AG20443 (cell line): Measurements from ENCODE around the gene SAMD7.
A peak's percentile ranks its signal among the peaks of the same experiment; 100 is the strongest.

Experiments
- DNase-seq: peaks from one replicate; pipeline ENCODE4 v3.0.0; 2012; ENCODE audit warnings: low spot score, mixed read lengths

The SAMD7 gene, protein sequence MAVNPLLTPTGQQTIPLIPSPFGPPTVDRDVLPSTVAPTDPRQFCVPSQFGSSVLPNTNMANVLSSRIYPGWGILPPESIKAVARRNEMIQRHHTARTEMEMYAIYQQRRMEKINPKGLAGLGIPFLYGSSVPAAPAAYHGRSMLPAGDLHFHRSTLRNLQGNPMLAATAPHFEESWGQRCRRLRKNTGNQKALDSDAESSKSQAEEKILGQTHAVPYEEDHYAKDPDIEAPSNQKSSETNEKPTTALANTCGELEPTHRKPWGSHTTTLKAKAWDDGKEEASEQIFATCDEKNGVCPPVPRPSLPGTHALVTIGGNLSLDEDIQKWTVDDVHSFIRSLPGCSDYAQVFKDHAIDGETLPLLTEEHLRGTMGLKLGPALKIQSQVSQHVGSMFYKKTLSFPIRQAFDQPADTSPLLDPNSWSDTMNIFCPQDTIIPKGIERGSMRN

DNA sequence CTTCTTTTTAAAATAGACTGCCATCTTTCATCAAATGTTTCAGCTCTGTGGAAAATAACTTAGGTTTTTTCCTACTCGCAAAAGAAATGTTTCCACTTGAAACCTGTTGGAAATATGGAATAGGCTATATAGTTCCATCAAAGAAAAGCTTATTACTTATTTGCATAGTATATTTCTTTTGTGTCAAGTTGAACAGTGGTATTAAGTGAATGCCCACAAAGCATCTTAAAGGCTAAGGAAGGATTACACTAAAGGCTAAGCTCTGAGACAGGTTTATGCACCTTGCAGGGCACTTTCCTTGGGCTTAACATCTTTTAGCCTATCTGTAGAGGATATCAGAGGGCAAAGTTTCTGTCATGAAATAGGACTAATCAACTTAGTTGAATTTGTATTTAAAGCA is at the start of gene SAMD7:
Gene SAMD7, plus strand, starts transcription at position 301 of the 400 bp plus-strand sequence. CDS start 7,927 bp downstream, outside the sequence.
- DNase-seq, result no peak

DNA sequence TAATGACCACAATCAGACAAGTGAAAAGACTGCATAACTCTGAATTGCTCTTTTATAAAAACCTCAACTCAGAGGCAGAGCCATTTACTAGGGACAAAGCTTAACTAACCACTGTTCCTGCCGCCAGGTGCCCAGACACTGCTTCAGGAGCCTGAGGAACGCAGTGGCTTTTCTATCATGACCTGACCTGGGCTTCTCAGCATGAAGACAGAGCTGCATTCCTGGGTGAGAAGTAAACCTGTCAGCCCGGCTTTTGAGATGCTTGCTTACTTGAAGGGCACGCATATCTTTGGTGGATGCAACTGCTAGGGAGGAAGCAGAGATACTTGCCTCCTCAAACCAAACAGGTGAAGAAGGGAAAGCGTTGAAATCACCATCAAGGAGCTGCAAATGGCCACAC is 49.5 kb upstream of the SAMD7 start:
- no peak for DNase-seq

DNA sequence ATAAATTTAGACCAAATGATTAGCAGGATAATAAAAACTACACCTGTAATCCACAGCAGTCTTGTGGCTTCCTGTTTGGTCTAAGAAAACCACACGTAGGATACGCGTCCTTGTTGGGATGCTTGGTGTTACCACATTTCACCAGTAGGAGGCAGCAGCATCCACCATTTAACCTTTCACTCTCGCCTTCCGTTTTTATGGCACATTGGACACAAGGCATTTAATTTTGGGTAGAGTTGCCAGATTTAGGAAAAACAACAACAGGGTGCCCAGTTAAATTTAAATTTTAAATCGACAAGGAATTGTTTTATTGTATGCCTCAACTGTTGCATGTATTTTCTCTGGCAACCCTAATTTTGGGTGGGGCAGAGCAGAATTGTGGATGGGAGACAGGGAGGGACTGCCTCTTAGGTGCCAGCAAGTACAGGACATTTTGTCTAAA is 47.9 kb upstream of the SAMD7 start:
- DNase-seq, result peak; percentile 71

DNA sequence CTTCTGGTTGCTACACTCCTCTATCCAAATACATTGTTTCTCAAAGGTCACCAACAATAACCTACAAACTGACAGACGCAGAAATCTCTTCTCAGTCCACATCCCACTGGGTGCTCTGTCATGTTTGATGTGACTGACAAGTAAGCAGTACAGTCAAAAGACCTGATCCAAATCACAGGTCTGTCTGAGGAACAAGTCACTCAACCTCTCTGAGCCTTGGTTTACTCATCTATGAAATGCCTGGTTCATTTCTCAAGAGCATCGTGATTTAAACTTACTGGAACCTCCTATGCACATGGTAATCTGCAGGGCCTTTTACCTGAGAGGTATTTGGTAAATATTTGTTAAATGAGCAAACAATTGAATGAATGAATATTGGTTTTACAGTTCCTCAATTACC is 47.1 kb upstream of the SAMD7 start:
- no peak for DNase-seq

DNA sequence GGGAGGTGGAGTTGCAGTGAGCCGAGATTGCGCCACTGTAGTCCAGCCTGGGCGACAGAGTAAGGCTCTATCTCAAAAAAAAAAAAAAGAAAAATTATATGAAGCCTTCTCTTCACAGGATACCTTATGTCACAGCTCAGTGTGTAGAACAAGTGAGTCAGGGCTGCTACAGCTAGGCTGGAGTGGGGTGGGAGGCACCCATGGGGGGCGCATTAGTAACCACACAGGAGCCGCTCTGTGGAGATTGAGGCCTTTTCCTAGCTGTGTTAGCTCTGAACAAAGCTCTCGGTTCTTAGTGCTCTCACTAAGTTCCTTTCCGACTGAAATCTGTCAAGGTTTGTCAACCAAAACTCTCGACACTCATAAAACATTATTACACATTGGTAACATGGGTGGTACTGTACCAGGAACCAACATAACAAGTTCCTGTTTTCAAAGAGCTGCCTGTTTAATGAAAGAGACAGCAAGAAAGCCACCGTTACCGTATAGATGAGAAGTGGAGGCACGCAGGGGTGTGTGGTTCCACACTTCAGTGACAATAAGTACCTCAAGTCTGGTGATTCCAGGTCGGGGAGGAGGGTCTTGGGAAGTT is 46.1 kb upstream of the SAMD7 start:
- no peak for DNase-seq

DNA sequence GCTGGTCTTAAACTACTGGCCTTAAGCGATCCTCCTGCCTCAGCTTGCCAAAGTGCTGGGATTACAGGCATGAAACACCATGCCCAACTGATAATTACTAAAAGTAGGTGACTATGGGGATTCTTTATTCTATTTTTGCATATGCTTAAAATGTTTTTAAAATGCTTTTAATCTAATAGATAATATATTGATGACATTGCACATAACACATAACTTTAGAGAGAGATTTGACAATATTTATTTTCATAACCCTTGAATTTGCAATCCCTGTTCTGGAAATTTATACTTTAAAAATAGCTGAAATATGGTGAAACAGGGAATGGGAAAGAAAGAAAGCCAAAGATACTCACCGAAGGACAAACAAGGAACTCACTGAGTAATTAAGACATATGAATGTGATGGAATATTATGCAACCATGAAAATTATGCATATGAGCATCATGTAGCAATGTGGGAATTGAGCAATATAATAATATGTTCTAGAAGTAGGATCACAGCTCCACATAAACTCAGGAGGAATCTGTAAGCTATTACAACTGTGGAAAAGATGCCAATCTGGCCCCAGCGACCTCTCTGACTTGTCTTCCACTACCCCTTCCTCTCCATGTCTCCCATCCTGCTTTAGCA is 43.7 kb upstream of the SAMD7 start:
- DNase-seq, result no peak

DNA sequence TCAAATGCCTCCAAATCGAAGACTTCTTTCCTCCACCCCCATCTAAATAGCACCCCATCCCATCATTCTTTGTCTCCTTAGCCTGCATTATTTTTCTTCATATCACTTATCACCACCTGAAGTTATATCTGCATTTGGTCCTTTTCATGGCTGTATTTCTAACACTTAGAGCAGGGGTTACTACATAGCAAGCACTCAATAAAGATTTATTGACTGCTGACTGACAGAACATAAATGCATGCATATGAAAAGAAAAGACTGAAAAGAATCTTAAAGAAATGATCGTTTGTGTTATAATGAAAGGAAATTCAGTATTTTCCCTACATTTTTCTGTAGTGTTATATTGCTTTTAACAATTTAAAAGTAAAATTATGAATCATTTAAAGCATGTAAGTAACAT is 43.0 kb upstream of the SAMD7 start:
- no peak for DNase-seq

DNA sequence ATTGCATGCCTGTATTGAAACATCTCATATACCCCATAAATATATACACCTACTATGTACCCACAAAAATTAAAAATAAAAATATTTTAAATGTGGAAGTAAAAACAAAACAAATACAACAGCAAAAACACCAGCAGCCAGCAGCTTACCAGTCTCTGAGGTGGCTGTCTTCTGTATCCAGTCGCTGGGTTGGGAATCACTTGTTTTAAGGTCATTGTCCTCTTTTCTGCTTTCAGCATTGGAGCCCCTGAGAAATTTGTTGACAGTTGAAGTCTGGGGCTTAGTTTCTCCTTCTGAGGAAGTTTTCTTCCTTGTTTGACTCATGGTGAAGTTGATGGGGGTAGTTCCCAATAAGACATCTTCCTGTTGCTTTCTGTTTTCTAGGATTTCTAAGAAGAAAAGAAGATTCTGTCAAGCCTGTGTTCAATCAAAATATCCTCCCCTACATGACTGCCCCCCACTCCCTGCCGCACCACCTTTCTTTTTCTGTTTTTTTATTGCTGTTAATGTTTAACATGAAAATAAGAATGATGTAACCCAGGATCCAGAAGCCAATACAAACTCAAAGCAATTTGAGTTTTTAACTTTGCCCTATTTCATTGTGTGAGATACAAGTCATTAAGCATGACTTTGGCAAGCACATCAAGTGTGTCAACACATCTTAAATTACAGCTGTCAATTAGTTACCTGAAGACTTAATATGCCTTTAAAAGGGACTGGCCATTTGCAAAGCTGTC is 41.7 kb upstream of the SAMD7 start, which contains the start of gene LRRC31:
Gene LRRC31, minus strand, starts transcription at position 452 of the 737 bp plus-strand sequence. Its CDS starts 128 bp downstream, at position 324.
- no peak for DNase-seq

DNA sequence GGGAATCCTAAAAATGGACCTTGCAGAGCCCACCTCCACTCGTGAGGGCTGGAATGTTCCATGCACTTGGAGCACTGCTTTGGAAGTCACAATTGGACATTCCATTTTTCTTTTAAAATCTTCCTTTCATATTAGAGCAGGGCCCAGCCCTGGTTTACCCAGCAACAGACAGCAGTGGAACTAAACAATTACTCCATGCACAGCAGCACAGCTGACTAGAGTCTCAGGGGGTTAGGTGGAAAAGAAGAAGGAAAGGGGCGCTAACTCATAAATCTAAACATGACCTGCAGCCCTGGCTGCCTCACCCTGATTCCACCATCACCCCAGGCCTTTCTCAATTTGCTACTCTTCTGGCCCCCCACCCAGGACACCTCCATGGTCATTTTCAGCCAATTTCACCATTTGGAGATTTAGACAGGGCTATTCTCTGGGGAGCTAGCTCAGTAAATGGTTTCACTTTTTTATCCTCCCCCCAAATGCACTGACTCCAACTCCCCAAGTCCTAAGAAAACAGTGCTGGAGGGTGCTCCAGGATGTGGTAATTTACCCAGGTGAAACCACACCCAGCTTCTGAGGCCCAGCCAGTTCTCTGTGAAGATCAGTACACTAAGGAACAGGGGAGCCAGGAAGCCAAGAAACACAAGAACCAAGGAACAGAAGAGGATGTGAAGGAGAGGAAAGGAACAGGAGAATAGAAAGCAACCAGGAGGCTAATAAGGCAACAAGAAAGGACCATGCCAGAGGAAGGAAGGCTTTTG is 40.1 kb upstream of the SAMD7 start:
- DNase-seq, result no peak

DNA sequence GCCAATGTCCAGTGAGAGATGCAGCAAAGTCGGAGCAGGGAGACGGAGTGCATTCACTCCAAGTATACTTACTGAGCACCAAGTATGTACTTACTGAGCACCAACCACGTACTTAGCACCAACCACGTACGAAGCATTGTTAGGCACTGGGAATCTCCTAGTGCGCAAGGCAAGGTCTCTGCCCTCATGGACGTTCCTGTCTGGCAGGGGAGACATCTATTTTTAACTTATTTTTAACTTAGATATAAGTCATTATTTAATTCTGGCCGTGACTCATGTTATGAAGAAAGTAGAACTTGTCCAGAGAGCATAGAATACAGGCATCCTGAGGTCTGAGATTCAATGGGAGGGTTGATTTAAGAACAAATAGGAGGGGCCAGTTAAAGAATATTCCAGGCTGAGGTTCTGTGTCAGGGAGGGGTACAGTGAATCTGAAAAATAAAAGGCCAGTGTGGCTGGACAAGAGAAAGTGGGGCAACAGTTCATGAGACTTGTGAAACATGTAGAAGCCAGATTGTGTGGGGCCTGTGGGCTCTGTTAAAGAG is 32.3 kb upstream of the SAMD7 start:
- no peak for DNase-seq

DNA sequence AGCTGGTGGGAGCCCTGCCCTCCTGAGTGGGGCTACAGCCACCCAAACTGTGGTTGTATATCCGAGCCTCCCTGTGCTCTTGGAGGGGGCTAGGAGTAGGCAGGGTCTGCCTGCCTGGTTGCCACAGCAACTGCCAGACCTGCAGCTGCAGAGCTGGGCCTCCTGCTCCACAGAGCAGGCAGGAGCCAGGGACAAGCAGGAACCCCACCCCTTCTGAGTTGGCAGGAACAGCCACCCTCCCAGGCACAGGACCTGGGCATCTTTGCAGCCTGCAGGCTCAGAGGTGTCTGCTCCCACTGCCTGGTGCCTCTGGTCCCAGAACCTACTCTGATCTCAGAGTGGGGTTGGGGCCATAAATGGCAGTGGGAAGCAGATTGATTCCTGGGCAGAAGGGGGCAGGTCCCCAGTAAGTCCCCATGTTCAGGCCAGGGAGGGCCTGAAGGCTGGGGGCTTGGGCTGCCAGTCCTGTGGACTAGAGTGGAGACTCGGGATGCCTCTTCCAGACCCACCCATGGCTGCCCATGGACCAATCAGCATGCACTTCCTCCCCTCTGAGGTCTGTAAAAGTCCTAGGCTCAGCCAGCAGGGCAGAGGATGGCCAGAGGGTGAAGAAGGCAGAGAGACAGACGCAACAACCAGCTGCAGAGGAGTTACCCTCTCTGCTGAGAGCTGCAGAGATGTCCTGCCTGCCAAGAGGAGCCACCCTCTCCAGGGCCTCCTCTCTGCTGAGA is 31.4 kb upstream of the SAMD7 start:
- DNase-seq, result no peak

DNA sequence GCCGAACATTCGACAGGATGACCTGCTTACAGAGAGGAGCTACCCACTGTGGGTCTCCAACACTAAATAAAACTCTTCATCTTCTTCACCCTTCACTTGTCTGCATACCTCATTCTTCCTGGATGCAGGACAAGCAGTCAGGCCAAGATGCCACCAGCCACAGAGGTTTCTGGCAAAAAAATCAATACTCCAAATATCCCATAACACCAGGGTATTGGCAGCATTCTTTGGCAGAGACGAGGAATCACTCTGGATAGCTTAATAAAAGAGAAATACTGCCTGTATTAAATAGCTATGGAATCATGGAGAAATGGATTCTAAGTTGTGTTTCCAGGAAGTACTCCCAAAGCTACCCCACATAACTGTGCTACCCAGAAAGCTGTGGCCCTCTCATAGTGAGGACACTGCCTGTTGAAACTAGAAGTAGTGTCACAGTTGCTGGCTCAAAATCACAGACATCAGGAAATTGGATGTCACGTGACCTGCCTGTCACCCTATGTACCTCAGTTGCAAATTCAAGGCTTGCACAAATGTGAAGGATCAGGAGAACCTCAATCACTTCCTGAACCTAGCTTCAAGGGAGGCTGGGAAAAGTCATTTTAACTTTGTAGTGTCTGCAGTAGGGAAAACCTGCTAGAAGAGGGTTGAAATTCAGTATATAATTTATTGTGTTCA is 30.7 kb upstream of the SAMD7 start:
- DNase-seq, result no peak

DNA sequence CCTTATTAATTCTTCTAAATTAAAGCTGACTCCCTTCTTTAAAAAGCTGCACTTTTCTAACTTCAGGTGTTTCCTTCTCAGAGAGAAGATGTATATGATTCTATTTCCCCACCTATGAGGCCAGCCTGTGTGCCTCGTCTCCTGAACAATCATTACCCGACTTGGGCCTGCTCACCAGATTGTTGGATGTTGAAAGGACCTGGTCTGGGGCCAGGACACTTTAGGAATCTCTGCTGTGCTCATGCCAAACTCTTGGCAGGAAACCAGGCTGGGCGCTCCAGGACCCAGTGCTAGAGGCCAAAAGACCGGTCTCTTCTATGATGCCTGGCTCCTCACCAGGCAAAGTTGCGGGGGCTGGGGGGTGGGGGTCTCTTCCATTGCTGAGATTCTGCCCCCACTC is 24.7 kb upstream of the SAMD7 start:
- peak; percentile 70 for DNase-seq

DNA sequence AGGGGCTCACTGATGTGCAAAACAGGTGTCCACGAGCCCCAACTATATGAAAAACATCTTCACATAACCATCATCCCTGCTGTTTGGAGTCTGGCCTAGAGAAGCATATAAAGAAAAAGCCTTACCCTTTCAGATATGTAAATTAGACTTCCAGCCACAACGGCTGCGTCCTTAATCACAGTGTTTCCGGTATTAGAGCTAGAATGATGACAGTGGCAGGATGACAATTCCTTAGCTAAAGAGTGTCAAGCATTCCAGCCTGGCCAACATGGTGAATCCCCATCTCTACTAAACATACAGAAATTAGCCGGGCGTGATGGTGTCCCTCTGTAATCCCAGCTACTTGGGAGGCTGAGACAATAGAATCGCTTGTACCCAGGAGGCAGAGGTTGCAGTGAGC is 19.5 kb upstream of the SAMD7 start:
- DNase-seq, result no peak

DNA sequence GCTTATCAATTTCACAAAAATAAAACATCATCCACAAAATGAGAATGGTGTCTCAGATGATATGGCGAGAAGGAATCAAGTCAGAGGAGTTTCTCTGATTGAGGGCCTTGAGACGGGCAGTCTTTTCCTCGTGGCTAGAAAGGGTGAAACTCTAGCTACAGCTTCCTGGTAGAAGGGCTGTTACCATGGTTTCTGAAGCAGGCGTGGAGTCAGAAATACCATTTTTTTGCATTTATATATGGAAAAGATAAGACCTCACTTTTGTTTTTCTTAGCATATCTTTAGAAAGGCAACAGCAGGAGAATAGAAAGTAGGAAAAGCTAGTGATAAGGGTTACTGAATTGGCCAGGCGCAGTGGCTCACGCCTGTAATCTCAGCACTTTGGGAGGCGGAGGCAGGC is 17.3 kb upstream of the SAMD7 start:
- no peak for DNase-seq

DNA sequence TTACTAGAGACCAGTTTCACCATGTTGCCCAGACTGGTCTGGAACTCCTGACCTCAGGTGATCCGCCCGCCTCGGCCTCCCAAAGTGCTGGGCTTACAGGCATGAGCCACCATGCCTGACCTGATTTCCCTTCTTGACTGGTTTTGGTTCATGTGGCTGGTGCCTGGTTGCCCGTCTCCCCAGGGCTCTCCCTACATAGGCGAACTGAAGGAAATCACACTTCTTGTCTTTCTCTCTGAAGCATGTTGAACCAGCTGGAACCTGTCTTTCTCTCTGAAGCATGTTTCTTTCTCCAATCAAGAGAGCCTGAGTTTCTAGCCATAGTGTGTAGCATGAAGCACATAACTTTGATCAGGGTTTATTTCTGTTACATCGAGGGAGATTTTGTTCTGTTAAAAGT is 16.3 kb upstream of the SAMD7 start:
- DNase-seq, result no peak

DNA sequence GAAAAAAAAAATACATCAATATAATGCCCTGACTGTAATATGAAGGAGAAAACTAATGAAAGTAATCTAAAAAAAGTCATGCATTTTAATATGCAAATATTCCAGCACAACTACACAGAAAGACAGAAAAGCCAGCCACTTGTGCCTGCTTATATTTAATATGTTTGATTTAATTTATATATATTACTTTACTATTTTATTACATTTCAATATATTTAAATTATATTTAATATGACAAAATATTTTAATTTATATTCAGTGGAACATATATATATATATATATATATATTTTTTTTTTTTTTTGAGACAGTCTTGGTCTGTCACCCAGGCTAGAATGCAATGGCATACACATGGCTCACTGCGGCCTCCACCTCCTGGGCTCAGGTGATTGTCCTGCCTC is 14.1 kb upstream of the SAMD7 start:
- no peak for DNase-seq

DNA sequence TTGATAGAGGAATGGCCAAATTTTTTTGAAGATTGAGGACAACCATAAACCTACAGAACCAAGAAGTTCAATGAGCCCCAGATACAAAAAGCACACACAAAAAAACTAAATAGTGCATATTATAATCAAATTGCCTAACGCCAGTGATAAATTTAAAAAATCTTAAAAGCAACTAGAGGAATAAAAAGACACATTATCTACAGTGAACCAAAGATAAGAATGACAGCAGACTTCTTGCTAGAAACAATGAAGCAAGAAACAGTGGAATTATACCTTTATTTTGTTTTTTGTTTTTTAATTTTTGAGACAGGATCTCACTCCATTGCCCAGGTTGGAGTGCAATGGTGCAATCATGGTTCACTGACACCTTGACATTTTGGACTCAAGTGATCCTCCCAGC is 9.9 kb upstream of the SAMD7 start:
- no peak for DNase-seq

DNA sequence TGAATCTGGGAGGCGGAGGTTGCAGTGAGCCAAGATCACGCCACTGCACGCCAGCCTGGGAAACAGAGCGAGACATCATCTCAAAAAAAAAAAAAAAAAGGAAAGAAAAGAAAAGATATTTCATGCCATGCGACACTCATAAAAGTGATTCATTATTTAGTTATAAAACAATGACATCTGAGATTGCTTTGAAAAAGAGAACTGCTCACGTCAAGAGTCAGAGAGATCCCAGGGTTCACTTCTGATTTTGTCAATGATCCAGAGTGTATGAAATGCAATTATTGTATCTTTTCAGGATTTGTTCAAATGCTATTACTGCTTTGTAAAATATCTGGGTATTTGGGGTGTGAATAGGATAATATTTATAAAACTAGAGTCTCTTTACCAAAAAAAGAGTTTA is 6.0 kb upstream of the SAMD7 start:
- no peak for DNase-seq

DNA sequence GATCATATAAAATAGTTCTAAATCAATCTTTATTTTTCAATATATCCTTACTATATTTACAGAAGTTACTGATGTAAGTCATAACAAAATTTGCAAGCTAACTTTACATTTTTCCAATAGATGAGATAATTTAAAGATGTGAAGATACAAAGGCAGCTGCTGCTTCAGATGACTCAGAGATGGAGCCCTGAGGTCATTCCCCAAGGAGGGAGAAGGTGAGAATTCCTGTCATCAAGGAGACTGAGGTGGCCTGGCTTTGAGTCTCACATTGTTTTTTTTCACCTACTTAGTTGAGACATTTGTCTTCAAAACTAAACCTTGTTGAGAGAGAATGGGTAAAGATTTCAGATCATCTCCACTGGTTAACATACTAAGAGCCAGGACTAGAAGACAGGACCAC is 3.9 kb upstream of the SAMD7 start:
- no peak for DNase-seq
